GM19239 (cell line): ENCODE results near the gene SORBS2.

Experiments
- DNase-seq: peaks from one replicate; pipeline ENCODE4 v3.0.0; 2011; ENCODE audit warnings: low spot score; ENCODE audit not compliant: insufficient read length
- FAIRE-seq: peaks from 2 replicates; lab custom pipeline; 2011; peaks lifted over from hg19 to GRCh38; lab: Jason Lieb, UNC

SORBS2 gene

GRCh38 chr4:185689407-185689806 is 122.6 kb downstream of the SORBS2 start:
- FAIRE-seq (no peak), DNase-seq (no peak)

- no peak for FAIRE-seq
- no peak for DNase-seq
Observed at GRCh38 chr4:185685804-185686203, 126.2 kb downstream of the SORBS2 start.

- FAIRE-seq = no peak
- DNase-seq = no peak
Observed at GRCh38 chr4:185683896-185684295, 128.1 kb downstream of the SORBS2 start.

GRCh38 chr4:185683222-185683621 is 128.8 kb downstream of the SORBS2 start:
- FAIRE-seq = no peak

GRCh38 chr4:185682236-185682635 is 129.8 kb downstream of the SORBS2 start:
- no peak for FAIRE-seq

More at GRCh38 chr4:185683222-185683621, 128.8 kb downstream of the SORBS2 start:
- DNase-seq = no peak

GRCh38 chr4:185681604-185682003 is 130.4 kb downstream of the SORBS2 start:
- DNase-seq = no peak

More at GRCh38 chr4:185682236-185682635, 129.8 kb downstream of the SORBS2 start:
- DNase-seq = no peak

GRCh38 chr4:185680617-185681016 is 131.4 kb downstream of the SORBS2 start:
- DNase-seq (no peak), FAIRE-seq (no peak)

More at GRCh38 chr4:185681604-185682003, 130.4 kb downstream of the SORBS2 start:
- FAIRE-seq = no peak

GRCh38 chr4:185679523-185679922 is 132.5 kb downstream of the SORBS2 start:
- no peak for FAIRE-seq
- no peak for DNase-seq

- no peak for FAIRE-seq
- DNase-seq = no peak
Observed at GRCh38 chr4:185677637-185678314, 134.2 kb downstream of the SORBS2 start.

GRCh38 chr4:185672618-185673017 is 139.4 kb downstream of the SORBS2 start:
- FAIRE-seq = no peak
- no peak for DNase-seq

- FAIRE-seq = no peak
- DNase-seq = no peak
Observed at GRCh38 chr4:185672151-185672550, 139.8 kb downstream of the SORBS2 start.

- FAIRE-seq (no peak), DNase-seq (no peak)
Observed at GRCh38 chr4:185671496-185671895, 140.5 kb downstream of the SORBS2 start.

GRCh38 chr4:185671066-185671465 is 140.9 kb downstream of the SORBS2 start:
- FAIRE-seq = no peak
- no peak for DNase-seq

- DNase-seq (no peak), FAIRE-seq (no peak)
Observed at GRCh38 chr4:185669288-185669687, 142.7 kb downstream of the SORBS2 start.

- FAIRE-seq (no peak), DNase-seq (no peak)
Observed at GRCh38 chr4:185666156-185666555, 145.8 kb downstream of the SORBS2 start.

GRCh38 chr4:185665655-185666054 is 146.3 kb downstream of the SORBS2 start:
- FAIRE-seq (no peak), DNase-seq (no peak)

GRCh38 chr4:185664481-185664880 is 147.5 kb downstream of the SORBS2 start:
- no peak for FAIRE-seq
- DNase-seq = no peak

GRCh38 chr4:185662030-185662778 is 149.8 kb downstream of the SORBS2 start:
- FAIRE-seq (no peak), DNase-seq (no peak)

GRCh38 chr4:185660340-185660739 is 151.7 kb downstream of the SORBS2 start:
- DNase-seq (no peak), FAIRE-seq (no peak)

- FAIRE-seq (no peak), DNase-seq (no peak)
Observed at GRCh38 chr4:185657699-185658098, 154.3 kb downstream of the SORBS2 start.

- FAIRE-seq (no peak), DNase-seq (no peak)
Observed at GRCh38 chr4:185657183-185657582, 154.8 kb downstream of the SORBS2 start.
